Small intestine (tissue), 7 donors: ENCODE measurements around the gene NOS2. TPM values are rescaled to one million over a fixed set of nuclear protein-coding genes. Genes with fewer than 3 reads are reported as not detected.
"Not testable (repeated sequence)": the region's sequence is repeated elsewhere in the genome, so short reads cannot be mapped to it uniquely, and the experiment has no call there.

Experiments used
- DNase-seq, 2 donors: peaks; one replicate each; pipeline versions ENCODE4 v3.0.0 to v3.0.0-alpha.2; 2013
- FAIRE-seq: peaks from 2 replicates; lab custom pipeline; 2012; peaks lifted over from hg19 to GRCh38; lab: Jason Lieb, UNC
- H3K27ac ChIP-seq, 3 donors: one replicate each; pipeline ENCODE4 v1.5.1; 2013; ENCODE audit warnings: low read length in 2 of 3, mild to moderate bottlenecking in 2 of 3, control low read depth in 1 of 3, inconsistent platforms in 1 of 3, low read depth in 1 of 3, moderate library complexity in 1 of 3
- H3K27me3 ChIP-seq, 3 donors: one replicate each; pipeline ENCODE4 v1.6.1; 2013; ENCODE audit warnings: low read length in 3 of 3, inconsistent platforms in 1 of 3; ENCODE audit not compliant: control insufficient read depth in 3 of 3, insufficient read depth in 3 of 3
- H3K36me3 ChIP-seq, 3 donors: one replicate each; pipeline ENCODE4 v1.6.1; 2013; ENCODE audit warnings: low read length in 3 of 3, inconsistent platforms in 1 of 3, low read depth in 1 of 3, mild to moderate bottlenecking in 1 of 3, moderate library complexity in 1 of 3; ENCODE audit not compliant: control insufficient read depth in 3 of 3, insufficient read depth in 2 of 3
- H3K4me1 ChIP-seq, 3 donors: one replicate each; pipeline ENCODE4 v1.6.1; 2013; ENCODE audit warnings: low read length in 2 of 3, inconsistent platforms in 1 of 3, low read depth in 1 of 3, mild to moderate bottlenecking in 1 of 3, moderate library complexity in 1 of 3; ENCODE audit not compliant: control insufficient read depth in 3 of 3, insufficient read depth in 2 of 3
- H3K4me3 ChIP-seq, 3 donors: one replicate each; pipeline ENCODE4 v1.5.1; 2013; ENCODE audit warnings: low read length in 3 of 3, control low read depth in 1 of 3, inconsistent platforms in 1 of 3, low read depth in 1 of 3, mild to moderate bottlenecking in 1 of 3, moderate library complexity in 1 of 3
- H3K9me3 ChIP-seq, 2 donors: one replicate each; pipeline ENCODE4 v1.6.1; 2013; ENCODE audit warnings: low read depth in 1 of 2, low read length in 1 of 2; ENCODE audit not compliant: control insufficient read depth in 2 of 2, insufficient read depth in 1 of 2
- WGBS, 3 donors: extraction: QIAGEN DNeasy Blood & Tissue Kit; methylation state at CpG; one replicate each; pipeline ENCODE4 v1.1.7; 2013; 5-methylcytosine and 5-hydroxymethylcytosine counted together
- polyA plus RNA-seq, 4 donors: library from polyadenylated mRNA; stranded (reverse) in 3 of 4; unstranded in 1 of 4; fragments of 200-250 nt in 3 of 4; fragments of 120-200 nt in 1 of 4; gene quantifications; one replicate each; pipeline versions ENCODE4 v1.2.1 to v1.2.3, GENCODE V29; 2013
- donor health status: healthy with polysubstance abuse.
- donor health status: control.
- donor health status: control.
- donor health status: Bipolar disorder and iron deficiency.
- donor health status: healthy.

The NOS2 gene
- polyA plus RNA-seq, 4 donors, result 0.22 to 29.9 (median 0.93) TPM

DNA sequence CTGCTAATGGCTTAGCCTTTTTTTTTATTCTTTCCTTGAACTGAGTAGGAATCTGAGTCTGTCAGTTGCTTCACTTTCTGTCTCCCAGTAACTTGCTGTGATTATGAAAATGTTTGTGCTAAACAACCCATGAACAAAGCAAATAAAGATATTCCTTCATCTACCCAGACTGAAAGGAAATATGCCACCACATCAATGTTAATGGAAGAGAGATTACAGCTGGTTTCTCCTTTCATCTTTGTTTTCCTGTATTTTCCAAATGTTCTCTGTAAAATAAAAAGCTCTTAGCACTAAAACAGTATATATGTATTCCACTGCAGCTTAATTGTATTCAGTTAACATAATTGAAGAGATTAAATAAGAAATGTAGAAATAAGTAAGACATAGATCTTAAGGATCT lies 67.6 kb downstream of the NOS2 start:
- H3K9me3 ChIP-seq, H3K4me3 ChIP-seq, H3K36me3 ChIP-seq, H3K27ac ChIP-seq, H3K27me3 ChIP-seq, H3K4me1 ChIP-seq, DNase-seq, FAIRE-seq: not testable (repeated sequence)

GRCh38 chr17:27725982-27726381 lies 74.3 kb downstream of the NOS2 start:
- H3K27me3 ChIP-seq, DNase-seq, H3K4me1 ChIP-seq, H3K27ac ChIP-seq, FAIRE-seq, H3K36me3 ChIP-seq, H3K4me3 ChIP-seq, H3K9me3 ChIP-seq: not testable (repeated sequence)
- WGBS, 3 donors, result 87 to 92% (median 89%) methylated on average over 6 of the region's 6 CpGs

GRCh38 chr17:27721797-27722196 lies 78.5 kb downstream of the NOS2 start:
- no peak overlapping the region for H3K4me3 ChIP-seq
- peaks cover 0 to 2% (median 0%) of the 10 kb centered on the region in 3 donors for H3K27me3 ChIP-seq
- no peaks in the 10 kb centered on the region for H3K9me3 ChIP-seq
- DNase-seq (peak in 1 of 2 donors; percentile 7), FAIRE-seq (no peak)
- H3K27ac ChIP-seq, result no peak overlapping the region
- WGBS, 3 donors, result 27 to 54% (median 46%) methylated on average over 3 of the region's 3 CpGs
- H3K4me1 ChIP-seq, result no peaks in the 10 kb centered on the region
- H3K36me3 ChIP-seq, result no peaks in the 10 kb centered on the region

Other genes with a start within 250 kb of the NOS2 start
- gene LGALS9, start 169.3 kb downstream of the NOS2 start, polyA plus RNA-seq, result 100 to 1,000 TPM in 1 of 4 donors, 10 to 100 TPM in 3; 31.0 to 240 (median 68.4) TPM
- gene LYRM9, start 92.8 kb upstream of the NOS2 start, polyA plus RNA-seq, result 10 to 100 TPM in 2 of 4 donors, 1 to 10 TPM in 2; 4.0 to 16.5 (median 9.4) TPM
- 10 to 100 TPM in 2 of 4 donors, 1 to 10 TPM in 2; 7.0 to 13.3 (median 10.0) TPM for gene NLK, start 242.1 kb upstream of the NOS2 start, polyA plus RNA-seq